ENCODE data around the gene SGK1. TPM values are rescaled to one million over a fixed set of nuclear protein-coding genes. Genes with fewer than 3 reads are reported as not detected.
"Not testable (repeated sequence)": the region's sequence is repeated elsewhere in the genome, so short reads cannot be mapped to it uniquely, and the experiment has no call there.

Gene SGK1
- total RNA-seq, 3 donors from 2014 or later (not counting 1 experiment from before 2014, with no cell fraction given) = 31.8 to 89.6 (median 33.3) TPM

DNA sequence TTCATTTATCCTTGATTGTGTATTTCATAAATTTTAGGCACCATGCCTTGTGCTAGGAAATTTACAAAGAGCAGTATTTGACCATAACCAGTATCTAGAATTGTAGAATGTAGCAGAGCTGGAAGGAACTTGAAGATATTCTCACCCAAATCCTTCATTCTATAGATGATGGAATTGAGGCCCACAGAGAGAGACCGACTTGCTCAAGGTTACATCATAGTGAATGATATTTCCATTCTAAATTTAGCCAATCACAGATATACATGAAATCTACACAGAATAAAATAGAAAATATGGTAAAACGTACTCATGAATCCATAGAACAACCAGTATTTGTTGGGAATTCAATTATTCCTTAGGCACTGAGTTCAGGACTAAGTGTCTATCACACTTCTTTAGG is 10.9 kb upstream of the SGK1 start:
- peaks cover 4% of the 10 kb centered on the region for H3K9me3 ChIP-seq (ENCODE audit: control insufficient read depth, insufficient read depth, low read length)
- no peak overlapping the region for H3K27ac ChIP-seq (ENCODE audit: low read length)
- H3K27me3 Mint-ChIP-seq (ENCODE audit: low read depth in 2 of 2) = peaks cover 1 to 6% of the 10 kb centered on the region in 2 donors
- no peaks in the 10 kb centered on the region for H3K27me3 ChIP-seq (ENCODE audit: control insufficient read depth, insufficient read depth, low read length)
- no peaks in the 10 kb centered on the region for H3K4me1 ChIP-seq (ENCODE audit: control insufficient read depth, insufficient read depth, low read length)
- no peak for DNase-seq
- no peaks in the 10 kb centered on the region for H3K9me3 Mint-ChIP-seq
- no peak overlapping the region for H3K4me3 ChIP-seq (ENCODE audit: low read length)
- no peak overlapping the region for H3K27ac Mint-ChIP-seq
- no CpG with 5 or more reads among the region's 2 CpGs for WGBS (ENCODE audit: insufficient coverage)
- H3K4me1 Mint-ChIP-seq = no peaks in the 10 kb centered on the region
- H3K4me3 Mint-ChIP-seq = no peak overlapping the region
- intact Hi-C loops (cut with micrococcal nuclease) = no loop called here
- no peak for ATAC-seq
- TF ChIP-seq, protein P1, sequence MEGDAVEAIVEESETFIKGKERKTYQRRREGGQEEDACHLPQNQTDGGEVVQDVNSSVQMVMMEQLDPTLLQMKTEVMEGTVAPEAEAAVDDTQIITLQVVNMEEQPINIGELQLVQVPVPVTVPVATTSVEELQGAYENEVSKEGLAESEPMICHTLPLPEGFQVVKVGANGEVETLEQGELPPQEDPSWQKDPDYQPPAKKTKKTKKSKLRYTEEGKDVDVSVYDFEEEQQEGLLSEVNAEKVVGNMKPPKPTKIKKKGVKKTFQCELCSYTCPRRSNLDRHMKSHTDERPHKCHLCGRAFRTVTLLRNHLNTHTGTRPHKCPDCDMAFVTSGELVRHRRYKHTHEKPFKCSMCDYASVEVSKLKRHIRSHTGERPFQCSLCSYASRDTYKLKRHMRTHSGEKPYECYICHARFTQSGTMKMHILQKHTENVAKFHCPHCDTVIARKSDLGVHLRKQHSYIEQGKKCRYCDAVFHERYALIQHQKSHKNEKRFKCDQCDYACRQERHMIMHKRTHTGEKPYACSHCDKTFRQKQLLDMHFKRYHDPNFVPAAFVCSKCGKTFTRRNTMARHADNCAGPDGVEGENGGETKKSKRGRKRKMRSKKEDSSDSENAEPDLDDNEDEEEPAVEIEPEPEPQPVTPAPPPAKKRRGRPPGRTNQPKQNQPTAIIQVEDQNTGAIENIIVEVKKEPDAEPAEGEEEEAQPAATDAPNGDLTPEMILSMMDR (IDR thresholded peaks at IDR 0.05) = no peak
- H3K36me3 ChIP-seq (ENCODE audit: control insufficient read depth, insufficient read depth, low read length) = no peaks in the 10 kb centered on the region
- H3K36me3 Mint-ChIP-seq = no peaks in the 10 kb centered on the region

DNA sequence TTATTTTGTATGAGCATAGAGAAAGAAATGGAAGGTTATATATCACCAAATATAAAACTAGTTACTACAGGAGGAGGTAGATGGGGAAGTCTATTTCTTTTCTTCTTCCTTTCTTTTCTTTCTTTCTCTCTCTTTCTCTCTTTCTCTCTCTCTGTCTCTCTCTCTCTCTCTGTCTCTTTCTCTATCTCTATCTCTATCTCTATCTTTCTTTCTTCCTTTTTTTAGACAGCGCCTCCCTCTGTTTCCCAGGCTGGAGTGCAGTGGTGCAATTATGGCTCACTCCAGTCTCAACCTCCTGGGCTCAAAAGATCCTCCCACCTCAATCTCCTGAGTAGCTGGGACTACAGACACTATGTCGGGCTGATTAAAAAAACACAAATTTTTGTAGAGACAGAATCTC is 10.2 kb upstream of the SGK1 start:
- Histone ChIP-seq H3K27ac (ENCODE audit: low read length) (no peak overlapping the region), H3K9me3 (ENCODE audit: control insufficient read depth, insufficient read depth, low read length) (peaks cover 4% of the 10 kb centered on the region), H3K4me1 (ENCODE audit: control insufficient read depth, insufficient read depth, low read length) (no peaks in the 10 kb centered on the region), H3K4me3 (ENCODE audit: low read length) (no peak overlapping the region), H3K36me3 (ENCODE audit: control insufficient read depth, insufficient read depth, low read length) (no peaks in the 10 kb centered on the region), H3K27me3 (ENCODE audit: control insufficient read depth, insufficient read depth, low read length) (no peaks in the 10 kb centered on the region)
- Mint-ChIP-seq H3K9me3 (no peaks in the 10 kb centered on the region), H3K27me3 (ENCODE audit: low read depth in 2 of 2) (peaks cover 3 to 6% of the 10 kb centered on the region in 2 donors), H3K36me3 (no peaks in the 10 kb centered on the region), H3K4me1 (no peaks in the 10 kb centered on the region), H3K27ac (no peak overlapping the region), H3K4me3 (no peak overlapping the region)
- 91% methylated on average over 2 of the region's 2 CpGs for WGBS (ENCODE audit: insufficient coverage)
- ATAC-seq (no peak), DNase-seq (no peak)
- TF ChIP-seq, protein P1 (IDR thresholded peaks at IDR 0.05) = no peak
- intact Hi-C loops (cut with micrococcal nuclease) = no loop called here

DNA sequence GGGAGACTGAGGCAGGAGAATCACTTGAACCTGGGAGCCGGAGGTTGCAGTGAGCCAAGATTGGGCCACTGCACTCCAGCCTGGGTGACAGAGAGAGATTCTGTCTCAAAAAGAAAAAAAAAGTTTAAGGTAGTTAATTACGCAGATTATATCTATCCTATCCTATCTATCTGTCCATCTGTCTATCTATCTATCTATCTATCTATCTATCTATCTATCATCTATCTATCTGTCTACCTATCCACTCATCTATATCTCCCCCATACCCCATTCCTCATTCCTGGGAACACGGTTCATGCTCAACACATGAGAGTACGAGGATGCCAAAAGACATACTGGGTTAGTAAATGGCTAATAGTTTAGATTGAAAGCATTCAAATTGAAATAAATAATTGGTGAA is 8.3 kb upstream of the SGK1 start:
- H3K4me1 ChIP-seq (ENCODE audit: control insufficient read depth, insufficient read depth, low read length); H3K36me3 ChIP-seq (ENCODE audit: control insufficient read depth, insufficient read depth, low read length); H3K9me3 ChIP-seq (ENCODE audit: control insufficient read depth, insufficient read depth, low read length); H3K27me3 ChIP-seq (ENCODE audit: control insufficient read depth, insufficient read depth, low read length); H3K4me3 ChIP-seq (ENCODE audit: low read length); ATAC-seq; H3K4me1 Mint-ChIP-seq; intact Hi-C loops (cut with micrococcal nuclease); H3K9me3 Mint-ChIP-seq; H3K27ac Mint-ChIP-seq; H3K27me3 Mint-ChIP-seq (ENCODE audit: low read depth in 2 of 2); DNase-seq; H3K27ac ChIP-seq (ENCODE audit: low read length); H3K4me3 Mint-ChIP-seq; H3K36me3 Mint-ChIP-seq: not testable (repeated sequence)
- WGBS (ENCODE audit: insufficient coverage) = 93% methylated on average over 2 of the region's 4 CpGs

- TF ChIP-seq, protein P1 (IDR thresholded peaks at IDR 0.05) = no peak
- Histone ChIP-seq H3K27me3 (ENCODE audit: control insufficient read depth, insufficient read depth, low read length) (no peaks in the 10 kb centered on the region), H3K4me3 (ENCODE audit: low read length) (no peak overlapping the region), H3K9me3 (ENCODE audit: control insufficient read depth, insufficient read depth, low read length) (peaks cover 4% of the 10 kb centered on the region), H3K27ac (ENCODE audit: low read length) (no peak overlapping the region), H3K4me1 (ENCODE audit: control insufficient read depth, insufficient read depth, low read length) (no peaks in the 10 kb centered on the region), H3K36me3 (ENCODE audit: control insufficient read depth, insufficient read depth, low read length) (no peaks in the 10 kb centered on the region)
- no peak overlapping the region for H3K4me3 Mint-ChIP-seq
- intact Hi-C loops (cut with micrococcal nuclease) = no loop called here
- no peaks in the 10 kb centered on the region for H3K9me3 Mint-ChIP-seq
- H3K36me3 Mint-ChIP-seq = no peaks in the 10 kb centered on the region
- no peaks in the 10 kb centered on the region for H3K4me1 Mint-ChIP-seq
- H3K27me3 Mint-ChIP-seq (ENCODE audit: low read depth in 2 of 2) = peaks cover 5 to 11% of the 10 kb centered on the region in 2 donors
- no peak for DNase-seq
- no peak for ATAC-seq
- WGBS (ENCODE audit: insufficient coverage) = 92% methylated on average over 4 of the region's 4 CpGs
- no peak overlapping the region for H3K27ac Mint-ChIP-seq
These were observed 6.9 kb upstream of the SGK1 start for GRCh38 chr6:134324766-134325165.
